Stimulated activated effector memory CD8-positive, alpha-beta T cell treated with anti-CD3 and anti-CD28 coated beads, Interleukin-12 subunit alpha, Interleukin-12 subunit beta, amount 100 ng/mL, for 72 hours (primary cell): ENCODE results near the gene BICDL2.

Source experiments
- ATAC-seq: fragments of 150-1000 bp; cut with Tn5 transposase; 2 replicates; pipeline ENCODE4 v1.10.0; 2021
- DNase-seq, 2 donors: peaks; one replicate each; pipeline ENCODE4 v3.0.0; 2021 to 2022; ENCODE audit warnings: low spot score in 2 of 2
- H3K27ac Mint-ChIP-seq: one replicate; pipeline ENCODE4 v1.8.0; 2022; ENCODE audit warnings: mild to moderate bottlenecking, mixed read lengths
- H3K36me3 Mint-ChIP-seq: one replicate; pipeline ENCODE4 v1.8.0; 2022; ENCODE audit warnings: mild to moderate bottlenecking, mixed read lengths
- H3K4me1 Mint-ChIP-seq: one replicate; pipeline ENCODE4 v1.8.0; 2022; ENCODE audit warnings: mixed read lengths
- H3K4me3 Mint-ChIP-seq: one replicate; pipeline ENCODE4 v1.8.0; 2022; ENCODE audit warnings: mild to moderate bottlenecking, mixed read lengths
- H3K9me3 Mint-ChIP-seq: one replicate; pipeline ENCODE4 v1.8.0; 2022; ENCODE audit warnings: mixed read lengths

Gene BICDL2

GRCh38 chr16:2982402-2982801 is 54.3 kb downstream of the BICDL2 start:
- ATAC-seq = no peak
- H3K27ac Mint-ChIP-seq = no peak overlapping the region
- H3K4me1 Mint-ChIP-seq = peaks cover 32% of the 10 kb centered on the region
- no peak for DNase-seq
- no peaks in the 10 kb centered on the region for H3K9me3 Mint-ChIP-seq
- H3K4me3 Mint-ChIP-seq = peak overlapping the region; percentile 81
- H3K36me3 Mint-ChIP-seq = peaks cover 35% of the 10 kb centered on the region

- Mint-ChIP-seq H3K27ac (peak overlapping the region; percentile 90), H3K36me3 (peaks cover 39% of the 10 kb centered on the region)
- no peak for ATAC-seq
These were observed 54.9 kb downstream of the BICDL2 start for GRCh38 chr16:2981899-2982250.

GRCh38 chr16:2981177-2981898 is 55.4 kb downstream of the BICDL2 start:
- H3K4me3 Mint-ChIP-seq = peak overlapping the region; percentile 81
- no peaks in the 10 kb centered on the region for H3K9me3 Mint-ChIP-seq
- DNase-seq (no peak), ATAC-seq (no peak)
- peak overlapping the region; percentile 90 for H3K27ac Mint-ChIP-seq
- H3K36me3 Mint-ChIP-seq = peaks cover 44% of the 10 kb centered on the region
- H3K4me1 Mint-ChIP-seq = peaks cover 27% of the 10 kb centered on the region

More at GRCh38 chr16:2981899-2982250, 54.9 kb downstream of the BICDL2 start:
- Mint-ChIP-seq H3K4me3 (peak overlapping the region; percentile 81), H3K9me3 (no peaks in the 10 kb centered on the region), H3K4me1 (peaks cover 32% of the 10 kb centered on the region)
- DNase-seq = no peak

- peak within 1 kb of the TSS; percentile 81 for H3K4me3 Mint-ChIP-seq
- DNase-seq (peak; percentile 99), ATAC-seq (peak; percentile 85)
- peaks cover 53% of the 10 kb centered on the region for H3K36me3 Mint-ChIP-seq
- no peaks in the 10 kb centered on the region for H3K9me3 Mint-ChIP-seq
- peaks cover 26% of the 10 kb centered on the region for H3K4me1 Mint-ChIP-seq
- peak within 1 kb of the TSS; percentile 90 for H3K27ac Mint-ChIP-seq
These were observed 56.2 kb downstream of the BICDL2 start, which contains the start of gene PKMYT1 for GRCh38 chr16:2980227-2981176. TSS of gene PKMYT1 (minus strand) at chr16:2980446. CDS start at chr16:2979657, 789 bp downstream.

- ATAC-seq = peak; percentile 23
- peak overlapping the region; percentile 81 for H3K27ac Mint-ChIP-seq
- H3K4me3 Mint-ChIP-seq = peak overlapping the region; percentile 81
- peaks cover 59% of the 10 kb centered on the region for H3K36me3 Mint-ChIP-seq
- H3K9me3 Mint-ChIP-seq = no peaks in the 10 kb centered on the region
- peak in 1 of 2 donors; percentile 68 for DNase-seq
- peaks cover 26% of the 10 kb centered on the region for H3K4me1 Mint-ChIP-seq
These were observed 57.0 kb downstream of the BICDL2 start for GRCh38 chr16:2979669-2980226.
